Measurements from ENCODE around the gene FAM78A.

FAM78A gene

DNA sequence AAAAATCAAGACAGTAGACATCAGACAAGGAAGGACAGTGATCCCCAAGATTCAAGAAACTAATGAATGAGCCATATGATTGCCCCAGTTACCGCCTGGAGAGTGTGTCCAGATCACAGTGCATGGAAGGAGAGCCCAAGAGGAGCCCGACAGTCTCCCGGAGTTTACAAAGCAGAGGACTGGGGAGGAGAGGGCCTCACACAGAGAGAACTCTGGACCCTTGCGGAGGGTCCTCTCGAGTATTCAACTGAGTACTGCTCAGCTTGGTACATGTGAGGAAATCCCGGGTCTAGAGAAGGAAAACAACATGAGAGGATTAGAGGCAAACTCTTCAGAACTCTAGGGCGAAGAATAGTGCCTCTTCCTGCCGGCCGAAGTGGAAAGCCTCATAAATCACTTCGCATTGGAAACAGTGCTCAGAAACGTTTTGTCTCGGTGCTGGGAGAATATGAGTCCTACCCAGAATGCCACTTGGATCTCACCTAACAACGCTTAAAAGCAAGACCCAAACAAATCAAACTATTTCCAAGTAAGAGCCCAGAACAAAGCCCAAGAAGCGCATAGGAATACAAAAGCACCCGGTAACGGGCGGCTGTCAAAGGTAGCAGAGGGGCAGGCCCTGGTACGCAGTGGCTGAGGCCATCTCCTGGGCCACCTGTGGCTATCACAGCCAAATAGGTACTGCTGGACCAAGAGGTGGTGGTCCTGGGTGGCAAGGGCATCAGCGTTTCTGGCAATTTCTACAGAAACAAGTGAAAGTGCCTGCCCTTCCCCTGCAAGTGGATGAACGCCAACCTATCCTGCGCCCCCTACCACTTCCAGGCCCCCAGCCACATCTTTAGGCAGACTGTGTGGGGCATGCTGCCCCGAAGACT lies 36.0 kb downstream of the FAM78A start:
- TF ChIP-seq SIN3A (IDR thresholded peaks at IDR 0.05; ENCODE audit: borderline replicate concordance, insufficient read depth, low read length) (no peak), REST (IDR thresholded peaks at IDR 0.05; ENCODE audit: insufficient read depth in 1 of 2, low read depth in 2 of 2, low read length in 2 of 2) (no peak), FOXP2 (optimal IDR thresholded peaks at IDR 0.05; ENCODE audit: borderline replicate concordance, extremely low read depth, extremely low read length, insufficient read depth) (no peak), POLR2AphosphoS5 (IDR thresholded peaks at IDR 0.05; ENCODE audit: low read depth, low read length) (no peak), TAF1 (IDR thresholded peaks at IDR 0.05; ENCODE audit: borderline replicate concordance, insufficient read depth, low read length) (no peak)

- no peak for TF ChIP-seq REST (IDR thresholded peaks at IDR 0.05; ENCODE audit: insufficient read depth in 1 of 2, low read depth in 2 of 2, low read length in 2 of 2)
Measured at GRCh38 chr9:131239161-131239975, 36.9 kb downstream of the FAM78A start.

DNA sequence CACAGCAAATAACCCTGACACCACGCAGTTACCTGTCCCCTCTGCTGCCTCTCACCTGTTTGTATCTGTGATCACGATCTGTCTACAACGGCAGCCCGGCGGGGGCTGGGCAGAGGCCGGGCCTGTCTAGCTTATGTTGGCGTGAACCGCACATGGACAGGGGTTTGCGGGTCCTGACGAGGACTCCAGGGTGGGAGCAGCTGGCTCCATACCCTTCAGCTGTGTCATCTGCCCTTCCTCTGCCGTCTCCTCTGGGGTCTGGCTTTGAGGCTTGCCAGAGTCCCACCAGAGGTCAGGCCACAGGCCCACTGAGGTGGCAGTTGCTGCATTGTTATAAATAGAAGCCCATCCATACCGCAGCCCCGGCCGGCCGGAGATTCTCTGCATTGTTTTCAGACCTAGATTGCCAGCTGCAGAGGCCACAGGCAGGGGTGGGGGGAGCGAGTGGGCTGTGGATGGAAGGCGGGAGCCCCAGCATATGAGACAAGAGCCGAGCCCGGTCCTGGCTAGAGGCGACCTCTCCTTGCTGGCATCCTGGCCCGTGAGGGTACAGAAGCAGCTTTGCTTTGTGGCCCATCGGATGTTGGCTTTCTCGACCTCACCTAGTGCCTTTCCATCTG lies 37.8 kb downstream of the FAM78A start:
- TF ChIP-seq FOXP2 (optimal IDR thresholded peaks at IDR 0.05; ENCODE audit: borderline replicate concordance, extremely low read depth, extremely low read length, insufficient read depth), result no peak
- no peak for TF ChIP-seq REST (IDR thresholded peaks at IDR 0.05; ENCODE audit: insufficient read depth in 1 of 2, low read depth in 2 of 2, low read length in 2 of 2)
- TF ChIP-seq TAF1 (IDR thresholded peaks at IDR 0.05; ENCODE audit: borderline replicate concordance, insufficient read depth, low read length), result no peak
- no peak for TF ChIP-seq POLR2AphosphoS5 (IDR thresholded peaks at IDR 0.05; ENCODE audit: low read depth, low read length)
- TF ChIP-seq SIN3A (IDR thresholded peaks at IDR 0.05; ENCODE audit: borderline replicate concordance, insufficient read depth, low read length), result no peak

DNA sequence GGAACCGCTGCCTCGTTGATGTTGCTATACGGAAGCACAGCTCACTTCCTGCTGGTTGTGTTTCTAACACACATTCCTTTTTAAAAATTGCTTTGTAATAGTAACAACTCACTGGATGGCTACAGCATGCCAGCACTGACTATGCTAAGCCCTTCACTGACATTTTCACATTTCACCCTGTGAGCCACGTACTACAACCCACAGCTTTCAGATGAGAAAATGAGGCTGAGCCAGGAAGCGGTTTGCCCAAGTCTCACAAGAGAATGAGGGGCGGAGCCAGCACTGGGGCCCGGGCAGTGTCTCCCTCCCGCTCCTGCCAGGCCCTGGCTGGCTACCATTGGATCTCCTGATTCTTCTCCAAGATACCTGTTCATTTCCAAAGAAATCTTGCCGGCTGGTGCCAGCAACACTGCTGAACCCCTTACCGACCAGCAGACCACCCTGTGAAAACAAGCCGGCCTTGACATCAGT lies 38.3 kb downstream of the FAM78A start:
- no peak for TF ChIP-seq REST (IDR thresholded peaks at IDR 0.05; ENCODE audit: insufficient read depth in 1 of 2, low read depth in 2 of 2, low read length in 2 of 2)
- TF ChIP-seq POLR2AphosphoS5 (IDR thresholded peaks at IDR 0.05; ENCODE audit: low read depth, low read length), result no peak
- no peak for TF ChIP-seq SIN3A (IDR thresholded peaks at IDR 0.05; ENCODE audit: borderline replicate concordance, insufficient read depth, low read length)
- no peak for TF ChIP-seq TAF1 (IDR thresholded peaks at IDR 0.05; ENCODE audit: borderline replicate concordance, insufficient read depth, low read length)
- TF ChIP-seq FOXP2 (optimal IDR thresholded peaks at IDR 0.05; ENCODE audit: borderline replicate concordance, extremely low read depth, extremely low read length, insufficient read depth), result no peak

Data from PFSK-1 (cell line).